ENCODE results near the gene CDH24. TPM values are rescaled to one million over a fixed set of nuclear protein-coding genes. Genes with fewer than 3 reads are reported as not detected.

Gene CDH24
- total and polyA plus RNA-seq, 10 of the 15 experiments (the other 5 are each of a cell fraction or from before 2014, with no cell fraction given): 0.10 to 1.5 (median 0.45) TPM; not detected in 2

- intact Hi-C loops (cut with micrococcal nuclease; ENCODE audit: unreplicated experiment): loop anchor here (5.0 kb wide), 2 partner anchors 83 to 483 kb away; no protein-coding TSS in a partner anchor
- TF ChIP-seq ZNF24 (IDR thresholded peaks at IDR 0.05) (no peak), KLF5 (IDR thresholded peaks at IDR 0.05; ENCODE audit: partially characterized antibody) (no peak), EZH2 (IDR thresholded peaks at IDR 0.05; ENCODE audit: borderline replicate concordance, control insufficient read depth, low read depth, low read length) (no peak), SIN3A (IDR thresholded peaks at IDR 0.05; ENCODE audit: low read depth, low read length) (no peak), ATF2 (IDR thresholded peaks at IDR 0.05; ENCODE audit: low read length) (no peak), RAD21 (IDR thresholded peaks at IDR 0.05; ENCODE audit: insufficient read depth, low read depth, low read length) (no peak), POLR2AphosphoS5 (IDR thresholded peaks at IDR 0.05; ENCODE audit: low read length) (no peak), ZBTB4 (CRISPR knock-in tag; IDR thresholded peaks at IDR 0.05) (no peak)
- TF ChIP-seq, protein P1, sequence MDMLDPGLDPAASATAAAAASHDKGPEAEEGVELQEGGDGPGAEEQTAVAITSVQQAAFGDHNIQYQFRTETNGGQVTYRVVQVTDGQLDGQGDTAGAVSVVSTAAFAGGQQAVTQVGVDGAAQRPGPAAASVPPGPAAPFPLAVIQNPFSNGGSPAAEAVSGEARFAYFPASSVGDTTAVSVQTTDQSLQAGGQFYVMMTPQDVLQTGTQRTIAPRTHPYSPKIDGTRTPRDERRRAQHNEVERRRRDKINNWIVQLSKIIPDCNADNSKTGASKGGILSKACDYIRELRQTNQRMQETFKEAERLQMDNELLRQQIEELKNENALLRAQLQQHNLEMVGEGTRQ (IDR thresholded peaks at IDR 0.05; ENCODE audit: borderline replicate concordance, low read depth, low read length): no peak
- TF ChIP-seq, protein P2, sequence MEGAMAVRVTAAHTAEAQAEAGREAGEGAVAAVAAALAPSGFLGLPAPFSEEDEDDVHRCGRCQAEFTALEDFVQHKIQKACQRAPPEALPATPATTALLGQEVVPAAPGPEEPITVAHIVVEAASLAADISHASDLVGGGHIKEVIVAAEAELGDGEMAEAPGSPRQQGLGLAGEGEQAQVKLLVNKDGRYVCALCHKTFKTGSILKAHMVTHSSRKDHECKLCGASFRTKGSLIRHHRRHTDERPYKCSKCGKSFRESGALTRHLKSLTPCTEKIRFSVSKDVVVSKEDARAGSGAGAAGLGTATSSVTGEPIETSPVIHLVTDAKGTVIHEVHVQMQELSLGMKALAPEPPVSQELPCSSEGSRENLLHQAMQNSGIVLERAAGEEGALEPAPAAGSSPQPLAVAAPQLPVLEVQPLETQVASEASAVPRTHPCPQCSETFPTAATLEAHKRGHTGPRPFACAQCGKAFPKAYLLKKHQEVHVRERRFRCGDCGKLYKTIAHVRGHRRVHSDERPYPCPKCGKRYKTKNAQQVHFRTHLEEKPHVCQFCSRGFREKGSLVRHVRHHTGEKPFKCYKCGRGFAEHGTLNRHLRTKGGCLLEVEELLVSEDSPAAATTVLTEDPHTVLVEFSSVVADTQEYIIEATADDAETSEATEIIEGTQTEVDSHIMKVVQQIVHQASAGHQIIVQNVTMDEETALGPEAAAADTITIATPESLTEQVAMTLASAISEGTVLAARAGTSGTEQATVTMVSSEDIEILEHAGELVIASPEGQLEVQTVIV (IDR thresholded peaks at IDR 0.05; ENCODE audit: borderline replicate concordance, partially characterized antibody): no peak
- TF ChIP-seq, protein P3, sequence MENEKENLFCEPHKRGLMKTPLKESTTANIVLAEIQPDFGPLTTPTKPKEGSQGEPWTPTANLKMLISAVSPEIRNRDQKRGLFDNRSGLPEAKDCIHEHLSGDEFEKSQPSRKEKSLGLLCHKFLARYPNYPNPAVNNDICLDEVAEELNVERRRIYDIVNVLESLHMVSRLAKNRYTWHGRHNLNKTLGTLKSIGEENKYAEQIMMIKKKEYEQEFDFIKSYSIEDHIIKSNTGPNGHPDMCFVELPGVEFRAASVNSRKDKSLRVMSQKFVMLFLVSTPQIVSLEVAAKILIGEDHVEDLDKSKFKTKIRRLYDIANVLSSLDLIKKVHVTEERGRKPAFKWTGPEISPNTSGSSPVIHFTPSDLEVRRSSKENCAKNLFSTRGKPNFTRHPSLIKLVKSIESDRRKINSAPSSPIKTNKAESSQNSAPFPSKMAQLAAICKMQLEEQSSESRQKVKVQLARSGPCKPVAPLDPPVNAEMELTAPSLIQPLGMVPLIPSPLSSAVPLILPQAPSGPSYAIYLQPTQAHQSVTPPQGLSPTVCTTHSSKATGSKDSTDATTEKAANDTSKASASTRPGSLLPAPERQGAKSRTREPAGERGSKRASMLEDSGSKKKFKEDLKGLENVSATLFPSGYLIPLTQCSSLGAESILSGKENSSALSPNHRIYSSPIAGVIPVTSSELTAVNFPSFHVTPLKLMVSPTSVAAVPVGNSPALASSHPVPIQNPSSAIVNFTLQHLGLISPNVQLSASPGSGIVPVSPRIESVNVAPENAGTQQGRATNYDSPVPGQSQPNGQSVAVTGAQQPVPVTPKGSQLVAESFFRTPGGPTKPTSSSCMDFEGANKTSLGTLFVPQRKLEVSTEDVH (IDR thresholded peaks at IDR 0.05; ENCODE audit: low read depth, partially characterized antibody): no peak
Measured at GRCh38 chr14:23055147-23055550, 2.2 kb downstream of the CDH24 start.

More at GRCh38 chr14:23055147-23055550, 2.2 kb downstream of the CDH24 start:
- Histone ChIP-seq H3K9ac (ENCODE audit: control insufficient read depth, insufficient read depth, low read length) (no peak overlapping the region), H3K4me3 (no peak overlapping the region), H3K9me3 (replicated peaks; ENCODE audit: control insufficient read depth, insufficient read depth, low read length) (no peaks in the 10 kb centered on the region), H3K79me2 (ENCODE audit: control insufficient read depth, insufficient read depth, low read length) (no peaks in the 10 kb centered on the region), H2AFZ (ENCODE audit: control insufficient read depth, low read depth, low read length) (no peak overlapping the region), H3K36me3 (ENCODE audit: control insufficient read depth in 2 of 2, insufficient read depth in 2 of 2, low read length in 1 of 2) (peaks cover 5 to 7% of the 10 kb centered on the region in 2 experiments; a peak in 3 of 4 replicates), H3K4me1 (ENCODE audit: control insufficient read depth, insufficient read depth, low read length) (peaks cover 12% of the 10 kb centered on the region), H3K27me3 (replicated peaks in 1 of 2; ENCODE audit: control insufficient read depth in 2 of 2, insufficient read depth in 2 of 2, low read length in 1 of 2) (no peaks in the 10 kb centered on the region), H3K27ac (ENCODE audit: control insufficient read depth, insufficient read depth) (no peak overlapping the region), H3K4me2 (ENCODE audit: control insufficient read depth, insufficient read depth) (no peak overlapping the region), H4K20me1 (ENCODE audit: control insufficient read depth, insufficient read depth) (no peaks in the 10 kb centered on the region)
- WGBS (ENCODE audit: insufficient coverage, insufficient replicate concordance, low lambda C conversion rate, missing lambda C conversion rate): 90% methylated on average over 12 of the region's 12 CpGs
- ChIA-PET RAD21 (ENCODE audit: unreplicated experiment) (interaction anchor here (0.9 to 10.8 kb wide), 9 partner anchors 13 to 216 kb away, joined by 3 to 224 read pairs (median 6); partner anchors contain the start of genes AJUBA and PRMT5), CTCF (interaction anchor here (0.6 to 18.3 kb wide), 15 partner anchors 13 to 485 kb away, joined by 3 to 853 read pairs (median 5); partner anchors contain the start of genes AJUBA, HAUS4 and PRMT5), SMC1A (ENCODE audit: uncharacterized antibody, unreplicated experiment) (interaction anchor here (0.6 to 8.7 kb wide), 7 partner anchors 15 to 1611 kb away, joined by 3 to 156 read pairs (median 3); partner anchors contain the start of gene PRMT5), POLR2A (interaction anchor here (0.8 to 1.4 kb wide), 2 partner anchors 70 to 79 kb away, joined by 3 to 9 read pairs; no protein-coding TSS in a partner anchor)
- DNase-seq (ENCODE audit: low read depth, low spot score) (no peak), FAIRE-seq (no peak), ATAC-seq (no peak)
- in situ Hi-C loops (cut with MboI): no loop called here
- no TSS peak for BruUV-seq (replicated peaks)
